A549 (cell line): Measurements from ENCODE around the gene OR2V1.
"Not testable (repeated sequence)": the region's sequence is repeated elsewhere in the genome, so short reads cannot be mapped to it uniquely, and the experiment has no call there.

Experiments used
- CTCF ChIP-seq: fragments of >200 bp; sonication (Bioruptor Twin); formaldehyde crosslinking; IDR thresholded peaks from 3 replicates; pipeline ENCODE4 v1.5.1; 2016
- EP300 ChIP-seq, 2 experiments: fragments of >200 bp; sonication (Bioruptor Twin); formaldehyde crosslinking; IDR thresholded peaks; 2 replicates in 1 of 2; 3 replicates in 1 of 2; pipeline ENCODE4 v1.6.1; 2016 to 2017
- POLR2A ChIP-seq: IDR thresholded peaks from 2 replicates; pipeline ENCODE4 v1.6.1; 2012; ENCODE audit warnings: mild to moderate bottlenecking, low read length

- TF ChIP-seq EP300 (IDR thresholded peaks at IDR 0.05); CTCF; POLR2A: not testable (repeated sequence)
These were observed 29.8 kb downstream of the OR2V1 start for GRCh38 chr5:181101030-181101641.
